ENCODE data around the gene MYBPH. TPM values are rescaled to one million over a fixed set of nuclear protein-coding genes. Genes with fewer than 3 reads are reported as not detected.

Gene MYBPH
- total RNA-seq, 1 donor from 2014 or later = not detected

DNA sequence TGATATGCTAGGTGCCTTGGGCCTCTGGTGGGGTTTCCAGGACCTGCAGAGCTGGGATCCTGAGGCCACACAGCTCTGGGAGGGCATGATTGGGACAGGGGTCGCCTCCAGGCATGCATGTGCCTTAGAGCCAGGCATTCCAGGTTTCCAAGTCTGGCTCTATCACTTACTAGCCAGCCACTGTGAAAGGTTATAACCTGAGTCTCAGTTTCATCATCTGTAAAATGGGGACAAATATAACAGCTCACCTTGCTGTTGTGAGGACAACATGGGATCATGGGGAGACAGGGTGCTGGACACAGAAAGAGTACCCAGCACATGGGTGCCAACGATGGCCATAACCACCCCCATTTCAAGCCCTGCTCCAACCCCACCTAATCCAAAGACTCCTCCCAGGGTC is 8.2 kb upstream of the MYBPH start:
- no peak overlapping the region for H3K27ac Mint-ChIP-seq
- no peak overlapping the region for H3K4me3 Mint-ChIP-seq
- H3K36me3 Mint-ChIP-seq = no peaks in the 10 kb centered on the region
- DNase-seq (ENCODE audit: low spot score in 2 of 2, unreplicated experiment in 2 of 2) = no peak
- H3K4me1 Mint-ChIP-seq = peaks cover 25% of the 10 kb centered on the region
- no peaks in the 10 kb centered on the region for H3K9me3 Mint-ChIP-seq
- H3K27me3 Mint-ChIP-seq (ENCODE audit: low read depth) = no peaks in the 10 kb centered on the region
- TF ChIP-seq, protein P1, sequence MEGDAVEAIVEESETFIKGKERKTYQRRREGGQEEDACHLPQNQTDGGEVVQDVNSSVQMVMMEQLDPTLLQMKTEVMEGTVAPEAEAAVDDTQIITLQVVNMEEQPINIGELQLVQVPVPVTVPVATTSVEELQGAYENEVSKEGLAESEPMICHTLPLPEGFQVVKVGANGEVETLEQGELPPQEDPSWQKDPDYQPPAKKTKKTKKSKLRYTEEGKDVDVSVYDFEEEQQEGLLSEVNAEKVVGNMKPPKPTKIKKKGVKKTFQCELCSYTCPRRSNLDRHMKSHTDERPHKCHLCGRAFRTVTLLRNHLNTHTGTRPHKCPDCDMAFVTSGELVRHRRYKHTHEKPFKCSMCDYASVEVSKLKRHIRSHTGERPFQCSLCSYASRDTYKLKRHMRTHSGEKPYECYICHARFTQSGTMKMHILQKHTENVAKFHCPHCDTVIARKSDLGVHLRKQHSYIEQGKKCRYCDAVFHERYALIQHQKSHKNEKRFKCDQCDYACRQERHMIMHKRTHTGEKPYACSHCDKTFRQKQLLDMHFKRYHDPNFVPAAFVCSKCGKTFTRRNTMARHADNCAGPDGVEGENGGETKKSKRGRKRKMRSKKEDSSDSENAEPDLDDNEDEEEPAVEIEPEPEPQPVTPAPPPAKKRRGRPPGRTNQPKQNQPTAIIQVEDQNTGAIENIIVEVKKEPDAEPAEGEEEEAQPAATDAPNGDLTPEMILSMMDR (IDR thresholded peaks at IDR 0.05; ENCODE audit: unreplicated experiment) = no peak

- Mint-ChIP-seq H3K27ac (no peak overlapping the region), H3K27me3 (ENCODE audit: low read depth) (no peaks in the 10 kb centered on the region), H3K9me3 (no peaks in the 10 kb centered on the region), H3K4me3 (no peak overlapping the region), H3K4me1 (peaks cover 26% of the 10 kb centered on the region), H3K36me3 (no peaks in the 10 kb centered on the region)
- TF ChIP-seq, protein P1 (IDR thresholded peaks at IDR 0.05; ENCODE audit: unreplicated experiment) = no peak
- DNase-seq (ENCODE audit: low spot score in 2 of 2, unreplicated experiment in 2 of 2) = no peak
Observed at GRCh38 chr1:203182387-203182953, 6.8 kb upstream of the MYBPH start.

GRCh38 chr1:203181586-203182386 is 6.2 kb upstream of the MYBPH start:
- no peak for DNase-seq (ENCODE audit: low spot score in 2 of 2, unreplicated experiment in 2 of 2)
- peaks cover 20% of the 10 kb centered on the region for H3K4me1 Mint-ChIP-seq
- H3K27me3 Mint-ChIP-seq (ENCODE audit: low read depth) = no peaks in the 10 kb centered on the region
- H3K4me3 Mint-ChIP-seq = no peak overlapping the region
- TF ChIP-seq, protein P1 (IDR thresholded peaks at IDR 0.05; ENCODE audit: unreplicated experiment) = no peak
- no peak overlapping the region for H3K27ac Mint-ChIP-seq
- no peaks in the 10 kb centered on the region for H3K9me3 Mint-ChIP-seq
- H3K36me3 Mint-ChIP-seq = no peaks in the 10 kb centered on the region

GRCh38 chr1:203180611-203181330 is 5.1 kb upstream of the MYBPH start:
- Mint-ChIP-seq H3K27ac (no peak overlapping the region), H3K9me3 (no peaks in the 10 kb centered on the region), H3K4me1 (peaks cover 11% of the 10 kb centered on the region), H3K27me3 (ENCODE audit: low read depth) (no peaks in the 10 kb centered on the region), H3K36me3 (no peaks in the 10 kb centered on the region), H3K4me3 (no peak overlapping the region)
- TF ChIP-seq, protein P1 (IDR thresholded peaks at IDR 0.05; ENCODE audit: unreplicated experiment) = no peak
- DNase-seq (ENCODE audit: low spot score in 2 of 2, unreplicated experiment in 2 of 2) = no peak

- DNase-seq (ENCODE audit: low spot score in 2 of 2, unreplicated experiment in 2 of 2) = no peak
- Mint-ChIP-seq H3K27me3 (ENCODE audit: low read depth) (no peaks in the 10 kb centered on the region), H3K9me3 (no peaks in the 10 kb centered on the region), H3K36me3 (no peaks in the 10 kb centered on the region), H3K27ac (no peak overlapping the region), H3K4me3 (no peak overlapping the region), H3K4me1 (peaks cover 11% of the 10 kb centered on the region)
- TF ChIP-seq, protein P1 (IDR thresholded peaks at IDR 0.05; ENCODE audit: unreplicated experiment) = no peak
Observed at GRCh38 chr1:203179667-203180005, 4.0 kb upstream of the MYBPH start.

Measured in mesothelial cell of epicardium (in vitro differentiated cells).